IMR-90 (cell line): Measurements from ENCODE around the gene ZNF584. TPM values are rescaled to one million over a fixed set of nuclear protein-coding genes. Genes with fewer than 3 reads are reported as not detected.
A peak's percentile ranks its signal among the peaks of the same experiment; 100 is the strongest.

Experiments used
- ATAC-seq: fragments of 200-7000 bp; cut with Tn5 transposase; 2 replicates; pipeline ENCODE4 v1.9.1; 2020; ENCODE audit warnings: low read depth, mild to moderate bottlenecking, moderate library complexity
- BruUV-seq: library from RNA; stranded (reverse); fragments of 400-500 nt; replicated peaks from 2 replicates; lab custom pipeline; 2021; lab: Mats Ljungman, UMichigan
- CTCF ChIA-PET: fragments of 300-600 bp; formaldehyde crosslinking; extraction: SDS; loops from one replicate; lab custom pipeline; 2021; ENCODE audit warnings: antibody characterized with exemption; lab: Yijun Ruan, JAX
- POLR2A ChIA-PET: fragments of 300-600 bp; sonication (Branson Sonifier 250); formaldehyde crosslinking; loops from one replicate; lab custom pipeline; 2022; ENCODE audit warnings: antibody characterized with exemption; ENCODE audit not compliant: unreplicated experiment; lab: Charles Lee
- DNase-seq: peaks from one replicate; pipeline ENCODE4 v3.0.0; 2013
- H2AFZ ChIP-seq: replicated peaks from 2 replicates; pipeline ENCODE3; 2013; ENCODE audit warnings: low read length, mild to moderate bottlenecking; ENCODE audit not compliant: poor library complexity
- H2AK5ac ChIP-seq: 2 replicates; pipeline ENCODE4 v1.6.1; 2013; ENCODE audit warnings: low read depth, low read length, inconsistent platforms
- H2AK9ac ChIP-seq: replicated peaks from 2 replicates; pipeline ENCODE3; 2013; ENCODE audit warnings: mild to moderate bottlenecking, low read depth, low read length, moderate library complexity; ENCODE audit not compliant: poor library complexity
- H2BK120ac ChIP-seq: 2 replicates; pipeline ENCODE4 v1.6.1; 2013; ENCODE audit warnings: low read depth, low read length, inconsistent platforms
- H2BK15ac ChIP-seq: 3 replicates; pipeline ENCODE4 v1.6.1; 2013; ENCODE audit warnings: low read depth, low read length, inconsistent platforms
- H2BK20ac ChIP-seq: 2 replicates; pipeline ENCODE4 v1.6.1; 2013; ENCODE audit warnings: low read depth, mild to moderate bottlenecking, inconsistent platforms, low read length, moderate library complexity
- H2BK5ac ChIP-seq: 2 replicates; pipeline ENCODE4 v1.6.1; 2013; ENCODE audit warnings: mild to moderate bottlenecking, low read depth, low read length, inconsistent platforms; ENCODE audit not compliant: poor library complexity, severe bottlenecking
- H3K14ac ChIP-seq: replicated peaks from 2 replicates; pipeline ENCODE4 v1.6.1; 2013; ENCODE audit warnings: low read depth, low read length, inconsistent platforms
- H3K18ac ChIP-seq: 2 replicates; pipeline ENCODE4 v1.6.1; 2013; ENCODE audit warnings: low read depth, low read length, control low read depth
- H3K23ac ChIP-seq: 2 replicates; pipeline ENCODE4 v1.6.1; 2013; ENCODE audit warnings: low read depth, low read length, inconsistent platforms
- H3K27ac ChIP-seq: 2 replicates; pipeline ENCODE4 v1.5.1; 2013; ENCODE audit warnings: mild to moderate bottlenecking, control low read depth, low read length; ENCODE audit not compliant: insufficient read depth
- H3K27me3 ChIP-seq: 2 replicates; pipeline ENCODE4 v1.6.1; 2013; ENCODE audit warnings: low read length; ENCODE audit not compliant: control insufficient read depth, insufficient read depth
- H3K36me3 ChIP-seq: 2 replicates; pipeline ENCODE4 v1.6.1; 2013; ENCODE audit warnings: low read length, mixed read lengths; ENCODE audit not compliant: control insufficient read depth, insufficient read depth
- H3K4ac ChIP-seq: 2 replicates; pipeline ENCODE4 v1.6.1; 2013; ENCODE audit warnings: low read depth, low read length, inconsistent platforms
- H3K4me1 ChIP-seq: 2 replicates; pipeline ENCODE4 v1.6.1; 2013; ENCODE audit warnings: low read length, mixed read lengths; ENCODE audit not compliant: control insufficient read depth, insufficient read depth
- H3K4me2 ChIP-seq: 2 replicates; pipeline ENCODE4 v1.6.1; 2013; ENCODE audit warnings: low read depth, mild to moderate bottlenecking, control low read depth, low read length, moderate library complexity
- H3K4me3 ChIP-seq: 2 replicates; pipeline ENCODE4 v1.5.1; 2013; ENCODE audit warnings: low read depth, mild to moderate bottlenecking, control low read depth, low read length, moderate library complexity; ENCODE audit not compliant: insufficient read depth
- H3K56ac ChIP-seq: 2 replicates; pipeline ENCODE4 v1.6.1; 2013; ENCODE audit warnings: low read length, inconsistent platforms; ENCODE audit not compliant: insufficient read depth; ENCODE audit errors: extremely low read depth
- H3K79me1 ChIP-seq, 2 experiments: 2 replicates each; pipeline ENCODE4 v1.6.1; 2013; ENCODE audit warnings: low read length in 2 of 2, inconsistent platforms in 1 of 2, low read depth in 1 of 2
- H3K9ac ChIP-seq: 2 replicates; pipeline ENCODE4 v1.6.1; 2013; ENCODE audit warnings: low read depth, low read length, control low read depth
- H3K9me1 ChIP-seq: 2 replicates; pipeline ENCODE4 v1.6.1; 2013; ENCODE audit warnings: low read length, inconsistent platforms; ENCODE audit not compliant: insufficient read depth
- H3K9me3 ChIP-seq: 2 replicates; pipeline ENCODE4 v1.6.1; 2013; ENCODE audit warnings: low read length; ENCODE audit not compliant: control insufficient read depth, insufficient read depth
- H4K20me1 ChIP-seq: 2 replicates; pipeline ENCODE4 v1.6.1; 2013; ENCODE audit warnings: low read length, inconsistent platforms; ENCODE audit not compliant: insufficient read depth
- H4K5ac ChIP-seq: 2 replicates; pipeline ENCODE4 v1.6.1; 2013; ENCODE audit warnings: mild to moderate bottlenecking, low read depth, low read length, control low read depth
- H4K8ac ChIP-seq, 2 experiments: 2 replicates each; pipeline ENCODE4 v1.6.1; 2013; ENCODE audit warnings: low read depth in 2 of 2, low read length in 2 of 2, control low read depth in 1 of 2, inconsistent platforms in 1 of 2
- H4K91ac ChIP-seq: 2 replicates; pipeline ENCODE4 v1.6.1; 2013; ENCODE audit warnings: low read depth, low read length, inconsistent platforms; ENCODE audit not compliant: insufficient read depth
- FOS ChIP-seq: fragments of 150-350 bp; IDR thresholded peaks from 2 replicates; pipeline ENCODE4 v1.6.1; 2016; ENCODE audit warnings: low read depth, low read length
- MAFK ChIP-seq: IDR thresholded peaks from 2 replicates; pipeline ENCODE4 v1.6.1; 2012; ENCODE audit warnings: low read depth, low read length, improper control_type of control experiment
- NFE2L2 ChIP-seq: fragments of 150-350 bp; IDR thresholded peaks from 2 replicates; pipeline ENCODE4 v1.6.1; 2016; ENCODE audit warnings: low read depth, mild to moderate bottlenecking, low read length
- RCOR1 ChIP-seq: IDR thresholded peaks from 2 replicates; pipeline ENCODE4 v1.6.1; 2012; ENCODE audit warnings: mild to moderate bottlenecking, low read length, improper control_type of control experiment; ENCODE audit not compliant: insufficient replicate concordance
- WGBS, 2 experiments: methylation state at CpG; one replicate each; pipeline versions ENCODE4 v1.1.5 to v1.1.7; 2013; ENCODE audit warnings: missing lambda C conversion rate in 2 of 2; ENCODE audit not compliant: insufficient read length in 1 of 2; ENCODE audit errors: extremely low coverage in 2 of 2; 5-methylcytosine and 5-hydroxymethylcytosine counted together
- dilution Hi-C: fragments of 300-500 bp; cut with HindIII; formaldehyde crosslinking; loops from one replicate; pipeline ENCODE4 v1.14.3; 2018; ENCODE audit warnings: low sequenced_read_pairs; ENCODE audit not compliant: unreplicated experiment
- in situ Hi-C: fragments of 300-500 bp; cut with MboI; formaldehyde crosslinking; loops from 3 replicates; pipeline ENCODE4 v1.14.3; 2019; ENCODE audit warnings: low sequenced_read_pairs, inconsistent platforms, mixed read lengths
- intact Hi-C: fragments of 100-400 bp; cut with micrococcal nuclease; formaldehyde crosslinking; loops from 2 replicates; pipeline ENCODE4 v1.10.0; 2022
- polyA plus RNA-seq, 3 experiments: library from polyadenylated mRNA; depleted of rRNA; stranded (reverse); fragments of >200 nt; gene quantifications; 2 replicates each; pipeline ENCODE4 v1.2.3, GENCODE V29; 2012; ENCODE audit warnings: low replicate concordance in 1 of 3
- total RNA-seq: library from RNA; depleted of rRNA; stranded (reverse); fragments of >200 nt; gene quantifications from 2 replicates; pipeline ENCODE4 v1.2.3, GENCODE V29; 2012
- TF ChIP-seq, protein P1 (sequence below): fragments of 150-350 bp; IDR thresholded peaks from 2 replicates; pipeline ENCODE4 v1.6.1; 2016; ENCODE audit warnings: low read depth, mild to moderate bottlenecking, low read length, moderate library complexity, borderline replicate concordance
- TF ChIP-seq, protein P2 (sequence below): conservative IDR thresholded peaks from 2 replicates; pipeline ENCODE4 v1.5.1; 2012; ENCODE audit warnings: mild to moderate bottlenecking, low read depth, low read length, improper control_type of control experiment

The ZNF584 gene
- total and polyA plus RNA-seq, 2 of the 4 experiments (the other 2 are of a cell fraction): 11.6 to 15.4 TPM

DNA sequence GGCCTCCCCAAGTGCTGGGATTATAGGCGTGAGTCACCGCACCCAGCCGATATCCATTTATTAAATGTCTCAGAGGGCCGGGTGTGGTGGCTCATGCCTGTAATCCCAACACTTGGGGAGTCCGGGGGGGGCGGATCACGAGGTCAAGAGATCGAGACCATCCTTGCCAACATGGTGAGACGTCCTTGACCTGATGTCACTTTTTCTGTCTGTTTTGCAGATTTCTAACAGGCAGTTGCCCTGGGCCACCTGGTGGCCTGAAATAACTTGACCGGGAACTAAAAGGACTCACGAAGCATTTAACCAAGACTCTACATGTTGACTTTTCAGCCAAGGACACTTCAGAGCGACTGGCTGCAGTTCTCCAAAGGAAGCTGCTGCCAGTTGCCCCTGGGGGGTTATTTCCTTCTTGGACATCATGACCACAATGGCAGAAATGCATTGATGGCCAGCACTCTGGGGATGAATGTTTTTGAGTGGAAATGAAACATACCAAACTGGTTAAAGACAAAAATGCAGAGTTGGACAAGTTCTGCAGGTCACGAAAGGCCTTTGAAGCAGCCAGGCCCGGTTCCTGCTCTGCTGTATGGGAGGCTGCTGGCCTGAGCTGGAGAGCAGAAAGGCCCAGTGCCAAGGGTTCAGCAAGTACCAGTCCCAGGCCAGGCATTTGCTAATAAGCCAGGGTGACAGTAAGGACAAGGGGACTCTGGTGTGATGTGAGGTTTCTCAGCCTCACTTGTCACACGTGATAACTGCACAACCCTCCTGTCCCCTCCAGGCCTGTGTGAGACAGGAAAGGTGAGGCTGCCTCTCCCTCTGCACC lies 35.9 kb upstream of the ZNF584 start:
- H2AK9ac ChIP-seq: no peak overlapping the region
- H3K18ac ChIP-seq: no peak overlapping the region
- CTCF ChIA-PET: interaction anchor here (1.0 kb wide), 1 partner anchor 8 kb away, joined by 3 read pairs; no protein-coding TSS in a partner anchor
- H3K27ac ChIP-seq: no peak overlapping the region
- no peaks in the 10 kb centered on the region for H3K27me3 ChIP-seq
- no peak overlapping the region for H3K9ac ChIP-seq
- peaks cover 3% of the 10 kb centered on the region; the same call in 1 of the 2 replicates for H3K9me3 ChIP-seq
- no peak overlapping the region for H3K14ac ChIP-seq
- no peak overlapping the region for H4K8ac ChIP-seq
- no peak overlapping the region for H2BK15ac ChIP-seq
- no peaks in the 10 kb centered on the region for H4K20me1 ChIP-seq
- H2BK5ac ChIP-seq: no peak overlapping the region
- intact Hi-C loops (no loop called here), dilution Hi-C loops (no loop called here), in situ Hi-C loops (no loop called here)
- no peaks in the 10 kb centered on the region for H3K4me1 ChIP-seq
- POLR2A ChIA-PET: no interaction called here
- H2BK20ac ChIP-seq: no peak overlapping the region
- H2AK5ac ChIP-seq: no peak overlapping the region
- ATAC-seq: no peak
- no peak overlapping the region for H2AFZ ChIP-seq
- DNase-seq: no peak
- no peak overlapping the region for H3K4me2 ChIP-seq
- H3K23ac ChIP-seq: no peak overlapping the region
- TF ChIP-seq MAFK: no peak
- TF ChIP-seq RCOR1: no peak
- TF ChIP-seq, protein P1, sequence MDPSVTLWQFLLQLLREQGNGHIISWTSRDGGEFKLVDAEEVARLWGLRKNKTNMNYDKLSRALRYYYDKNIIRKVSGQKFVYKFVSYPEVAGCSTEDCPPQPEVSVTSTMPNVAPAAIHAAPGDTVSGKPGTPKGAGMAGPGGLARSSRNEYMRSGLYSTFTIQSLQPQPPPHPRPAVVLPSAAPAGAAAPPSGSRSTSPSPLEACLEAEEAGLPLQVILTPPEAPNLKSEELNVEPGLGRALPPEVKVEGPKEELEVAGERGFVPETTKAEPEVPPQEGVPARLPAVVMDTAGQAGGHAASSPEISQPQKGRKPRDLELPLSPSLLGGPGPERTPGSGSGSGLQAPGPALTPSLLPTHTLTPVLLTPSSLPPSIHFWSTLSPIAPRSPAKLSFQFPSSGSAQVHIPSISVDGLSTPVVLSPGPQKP: no peak
- TF ChIP-seq NFE2L2: no peak
- TF ChIP-seq FOS: no peak
- TF ChIP-seq, protein P2, sequence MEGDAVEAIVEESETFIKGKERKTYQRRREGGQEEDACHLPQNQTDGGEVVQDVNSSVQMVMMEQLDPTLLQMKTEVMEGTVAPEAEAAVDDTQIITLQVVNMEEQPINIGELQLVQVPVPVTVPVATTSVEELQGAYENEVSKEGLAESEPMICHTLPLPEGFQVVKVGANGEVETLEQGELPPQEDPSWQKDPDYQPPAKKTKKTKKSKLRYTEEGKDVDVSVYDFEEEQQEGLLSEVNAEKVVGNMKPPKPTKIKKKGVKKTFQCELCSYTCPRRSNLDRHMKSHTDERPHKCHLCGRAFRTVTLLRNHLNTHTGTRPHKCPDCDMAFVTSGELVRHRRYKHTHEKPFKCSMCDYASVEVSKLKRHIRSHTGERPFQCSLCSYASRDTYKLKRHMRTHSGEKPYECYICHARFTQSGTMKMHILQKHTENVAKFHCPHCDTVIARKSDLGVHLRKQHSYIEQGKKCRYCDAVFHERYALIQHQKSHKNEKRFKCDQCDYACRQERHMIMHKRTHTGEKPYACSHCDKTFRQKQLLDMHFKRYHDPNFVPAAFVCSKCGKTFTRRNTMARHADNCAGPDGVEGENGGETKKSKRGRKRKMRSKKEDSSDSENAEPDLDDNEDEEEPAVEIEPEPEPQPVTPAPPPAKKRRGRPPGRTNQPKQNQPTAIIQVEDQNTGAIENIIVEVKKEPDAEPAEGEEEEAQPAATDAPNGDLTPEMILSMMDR: peak; percentile 19; the same call in 1 of the 2 replicates
- BruUV-seq: no TSS peak
- no peaks in the 10 kb centered on the region for H3K36me3 ChIP-seq
- H3K9me1 ChIP-seq: no peaks in the 10 kb centered on the region
- no peak overlapping the region for H3K56ac ChIP-seq
- no peak overlapping the region for H3K4me3 ChIP-seq
- no peak overlapping the region for H3K4ac ChIP-seq
- H4K91ac ChIP-seq: no peak overlapping the region
- 70% methylated on average over 9 of the region's 15 CpGs; no CpG with 5 or more reads in 1 of the 2 experiments for WGBS, 2 experiments
- no peak overlapping the region for H2BK120ac ChIP-seq
- H4K5ac ChIP-seq: no peak overlapping the region
- H3K79me1 ChIP-seq: no peaks in the 10 kb centered on the region
